Activated CD8-positive, alpha-beta memory T cell treated with anti-CD3 and anti-CD28 coated beads, Interleukin-2, amount 50 U/mL, for 1 hour (primary cell): ENCODE results near the gene JTB.
"Not testable (repeated sequence)": the region's sequence is repeated elsewhere in the genome, so short reads cannot be mapped to it uniquely, and the experiment has no call there.

Experiments
- DNase-seq: peaks from one replicate; pipeline ENCODE4 v3.0.0-alpha.2; 2020; ENCODE audit errors: extremely low read depth

JTB gene

DNA sequence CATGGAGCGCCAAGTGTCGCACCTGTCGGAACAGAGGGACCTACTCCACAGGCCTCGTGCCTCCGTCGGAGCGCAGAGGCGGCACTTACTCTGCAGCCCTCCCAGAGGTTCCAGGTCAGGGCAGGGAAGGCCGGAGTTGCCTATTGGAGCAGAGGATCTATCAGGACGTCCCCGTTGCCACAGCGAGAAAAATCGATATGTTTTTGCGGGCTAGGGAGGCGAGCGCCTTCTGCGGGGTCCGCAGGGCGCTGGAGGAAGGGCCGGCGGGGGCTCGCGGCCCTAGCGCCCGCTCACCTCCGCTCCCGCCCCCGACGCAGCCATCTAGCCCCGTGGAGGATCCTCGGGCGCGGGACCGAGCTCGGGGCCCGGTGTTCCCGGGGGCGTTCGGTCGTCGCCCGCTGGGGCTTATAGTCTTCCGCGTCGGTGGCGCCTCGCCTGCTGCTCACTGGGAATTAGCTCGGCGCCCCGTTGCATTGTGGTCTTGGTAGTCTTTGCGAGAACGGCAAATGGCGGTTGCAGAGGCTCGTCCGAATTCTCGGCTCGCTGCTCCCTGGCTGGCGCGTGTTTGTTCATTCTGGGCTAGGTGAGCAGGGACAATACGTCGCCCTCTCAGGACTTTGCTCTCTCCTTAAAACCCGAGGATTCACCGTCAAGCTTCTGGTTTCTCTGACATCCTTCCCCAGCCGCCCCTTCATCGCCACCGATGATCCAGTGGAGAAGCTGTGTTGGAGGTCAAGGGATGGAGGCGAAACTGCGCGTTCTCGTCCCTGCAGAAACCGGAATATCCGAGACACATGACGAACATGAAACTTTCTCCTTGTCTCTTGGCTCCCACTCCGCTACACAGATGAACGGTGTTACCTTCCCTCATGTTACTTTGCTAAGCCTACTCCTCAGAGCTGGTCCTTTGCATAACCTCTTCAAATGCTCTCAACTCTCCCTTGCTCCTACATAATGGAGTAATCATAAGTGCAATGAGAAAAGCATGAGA is at the start of gene JTB:
JTB (minus strand) TSS at position 425 of the 991 bp plus-strand sequence; CDS start at position 3, 422 bp downstream.
- peak; percentile 58 for DNase-seq

DNA sequence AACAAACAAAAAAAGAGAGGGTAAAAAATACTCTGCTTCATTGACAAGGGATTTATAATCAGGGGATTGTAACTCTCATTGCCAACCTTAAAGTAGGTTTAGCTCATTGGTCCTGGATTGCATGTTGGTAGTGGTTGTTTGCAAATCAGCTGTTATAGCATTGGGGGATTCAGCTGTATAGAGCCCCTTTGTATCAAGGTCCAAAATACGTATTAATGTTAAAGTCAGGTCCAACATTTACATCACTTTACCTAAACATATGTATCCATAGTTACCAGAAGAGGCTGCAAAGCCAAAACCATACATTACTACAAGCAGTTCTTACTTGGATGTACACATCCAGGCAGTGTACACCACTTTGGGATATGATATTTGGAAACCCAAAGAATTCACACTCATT is 42.5 kb upstream of the JTB start:
- no peak for DNase-seq

DNA sequence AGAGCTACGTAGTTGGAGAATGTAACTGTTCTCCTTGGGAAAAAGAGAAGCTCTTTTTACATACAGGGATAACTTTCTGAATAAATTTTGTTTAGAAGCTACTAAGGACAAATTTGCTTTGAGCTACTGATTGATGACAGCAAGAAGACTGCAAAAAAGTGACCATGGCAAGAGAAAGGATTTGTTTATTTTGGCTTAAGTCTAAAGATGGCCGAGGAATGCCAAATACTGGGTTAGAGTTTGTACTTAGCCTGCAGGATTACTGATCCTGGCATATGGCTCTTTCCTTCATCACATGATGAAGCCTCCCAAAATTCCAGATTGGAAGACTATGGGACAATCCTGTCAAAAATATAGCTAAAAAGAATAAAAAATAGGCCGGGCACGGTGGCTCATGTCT is 41.8 kb upstream of the JTB start:
- DNase-seq, result no peak

DNA sequence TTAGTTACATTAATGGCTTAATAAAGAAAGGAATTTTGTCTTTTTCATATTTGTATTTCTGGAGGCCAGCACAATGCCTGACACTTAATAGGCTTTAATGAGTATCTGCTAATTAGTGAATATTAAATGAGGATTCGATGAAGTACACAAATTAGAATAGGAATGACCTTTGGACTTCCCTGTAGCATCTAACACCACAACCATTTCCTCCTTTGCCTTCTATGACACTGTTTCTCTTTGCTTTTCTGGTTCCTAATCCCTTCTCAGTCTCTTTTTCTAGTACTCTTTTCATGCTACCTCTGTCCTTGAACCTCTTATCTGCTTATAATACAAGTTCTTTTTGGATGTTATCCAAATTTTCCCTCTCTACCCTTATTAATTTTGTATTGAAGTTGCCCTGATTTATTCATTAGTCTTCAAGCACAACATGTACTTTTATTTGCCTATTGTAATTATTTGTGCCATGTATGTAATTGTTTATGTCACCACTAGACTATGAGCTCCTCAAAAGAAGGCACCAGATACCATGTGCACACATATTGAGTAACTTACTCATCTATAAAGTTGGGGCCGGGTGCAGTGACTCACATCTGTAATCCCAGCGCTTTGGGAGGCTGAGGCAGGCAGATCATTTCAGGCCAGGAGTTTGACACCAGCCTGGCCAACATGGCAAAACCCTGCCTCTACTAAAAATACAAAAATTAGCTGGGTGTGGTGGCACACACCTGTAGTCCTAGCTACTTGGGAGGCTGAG is 36.9 kb upstream of the JTB start:
- DNase-seq, result no peak

DNA sequence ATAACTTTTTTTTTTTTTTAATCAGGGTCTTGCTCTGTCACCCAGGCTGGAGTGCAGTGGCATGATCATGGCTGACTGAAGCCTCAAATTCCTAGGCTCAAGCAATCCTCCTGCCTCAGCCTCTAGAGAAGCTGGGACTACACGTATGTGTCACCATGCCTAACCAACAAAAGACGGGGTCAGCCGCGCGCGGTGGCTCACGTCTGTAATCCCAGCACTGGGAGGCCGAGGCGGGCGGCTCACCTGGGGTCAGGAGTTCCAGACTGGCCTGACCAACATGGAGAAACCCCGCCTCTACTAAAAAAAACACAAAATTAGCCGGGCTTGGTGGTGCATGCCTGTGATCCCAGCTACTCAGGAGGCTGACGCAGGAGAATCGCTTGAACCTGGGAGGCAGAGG is 35.1 kb upstream of the JTB start:
- DNase-seq, result not testable (repeated sequence)

DNA sequence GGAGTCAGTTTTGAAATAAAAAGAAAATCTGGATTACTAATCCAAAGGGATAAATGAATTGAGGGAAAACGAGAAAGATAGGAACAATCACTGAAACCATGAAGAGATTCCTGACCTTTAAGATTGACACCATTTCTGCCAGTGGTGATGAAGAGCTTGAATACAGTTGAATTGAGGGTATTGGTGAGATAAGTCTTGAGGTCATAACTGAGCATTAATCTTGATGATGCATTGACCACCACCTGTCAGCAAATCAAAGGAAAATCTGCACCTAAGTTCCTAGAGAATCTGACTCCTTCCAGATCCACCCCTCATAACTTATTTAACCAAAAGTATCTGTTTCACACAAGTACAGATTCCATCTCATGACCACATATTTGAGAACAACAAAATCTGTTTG is 34.7 kb upstream of the JTB start:
- DNase-seq, result no peak

DNA sequence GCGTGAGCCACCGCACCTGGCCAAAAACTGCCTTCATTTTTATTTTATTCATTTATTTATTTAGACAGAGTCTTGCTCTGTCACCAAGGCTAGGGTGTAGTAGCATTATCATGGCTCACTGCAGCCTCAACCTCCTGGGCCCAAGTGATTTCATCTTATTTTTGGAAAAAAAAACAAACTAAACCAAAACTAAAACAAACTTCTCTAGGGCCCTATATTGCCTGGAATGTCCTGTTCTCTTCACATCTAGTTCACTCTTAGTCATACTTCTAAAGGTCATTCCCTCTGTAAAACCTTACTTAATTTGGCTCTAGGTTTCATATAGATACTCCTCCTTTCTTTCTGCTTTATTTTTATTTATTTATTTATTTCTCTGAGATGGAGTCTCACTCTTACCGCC is 28.7 kb upstream of the JTB start:
- no peak for DNase-seq

DNA sequence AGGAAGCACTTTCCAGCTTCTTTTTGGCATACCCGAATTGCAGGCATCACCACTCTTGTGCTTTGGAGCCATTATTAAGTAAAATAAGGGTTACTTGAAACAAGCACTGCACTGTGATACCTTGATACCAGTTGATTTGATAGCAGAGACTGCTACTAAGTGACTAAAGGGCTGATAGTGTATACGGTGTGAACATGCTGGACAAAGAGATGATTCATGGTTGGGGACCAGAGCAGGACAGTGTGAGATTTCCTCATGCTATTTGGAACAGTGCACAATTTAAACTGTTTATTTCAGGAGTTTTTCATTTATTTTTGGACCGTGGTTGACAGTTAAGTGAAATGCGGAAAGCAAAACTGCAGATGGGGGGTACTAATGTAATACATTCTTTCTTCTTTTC is 22.9 kb upstream of the JTB start:
- no peak for DNase-seq

DNA sequence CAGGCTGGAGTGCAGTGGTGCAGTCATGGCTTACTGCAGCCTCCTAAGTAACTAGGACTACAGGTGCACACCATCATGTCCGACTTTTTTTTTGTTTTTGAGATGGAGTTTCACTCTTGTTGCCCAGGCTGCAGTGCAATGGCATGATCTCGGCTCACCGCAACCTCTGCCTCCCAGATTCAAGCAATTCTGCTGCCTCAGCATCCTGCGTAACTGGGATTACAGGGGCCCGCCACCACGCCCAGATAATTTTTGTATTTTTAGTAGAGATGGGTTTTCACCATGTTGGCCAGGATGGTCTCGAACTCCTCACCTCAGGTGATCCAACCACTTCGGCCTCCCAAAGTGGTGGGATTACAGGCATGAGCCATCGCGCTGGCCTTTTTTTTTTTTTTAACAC is 19.4 kb upstream of the JTB start:
- not testable (repeated sequence) for DNase-seq

DNA sequence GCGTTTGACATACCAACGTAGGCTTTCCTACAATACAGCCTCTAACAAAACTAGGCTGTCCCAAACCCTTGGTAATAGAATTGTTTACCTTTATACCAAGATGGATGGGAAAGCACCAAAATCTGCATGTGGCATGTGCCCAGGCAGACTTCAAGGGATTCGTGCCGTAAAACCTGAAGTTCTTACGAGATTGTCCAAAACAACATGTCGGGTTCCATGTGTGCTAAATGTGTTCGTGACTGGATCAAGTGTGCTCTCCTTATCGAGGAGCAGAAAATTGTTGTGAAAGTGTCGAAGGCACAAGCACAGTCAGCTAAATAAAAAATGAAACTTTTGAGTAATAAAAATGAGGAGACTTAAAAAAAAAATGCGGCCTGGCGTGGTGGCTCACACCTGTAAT is 18.2 kb upstream of the JTB start:
- no peak for DNase-seq

DNA sequence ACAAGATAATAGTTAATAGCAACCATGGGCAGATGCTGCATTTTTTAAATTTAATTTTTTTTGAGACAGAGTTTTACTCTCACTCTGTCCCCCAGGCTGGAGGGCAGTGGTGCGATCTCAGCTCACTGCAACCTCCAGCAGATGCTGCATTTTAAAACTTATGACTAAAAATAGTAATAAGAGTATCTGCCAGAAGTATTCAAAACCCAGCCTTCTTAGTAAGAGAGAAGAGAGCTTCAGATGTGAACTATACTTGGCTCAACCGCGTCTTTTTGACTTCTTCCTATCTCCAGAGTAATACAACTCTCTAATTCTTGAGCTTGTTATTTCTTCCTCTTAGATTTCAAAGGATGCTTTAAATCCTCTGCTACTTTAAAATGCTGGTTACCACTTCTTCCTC is 17.7 kb upstream of the JTB start:
- DNase-seq, result no peak

DNA sequence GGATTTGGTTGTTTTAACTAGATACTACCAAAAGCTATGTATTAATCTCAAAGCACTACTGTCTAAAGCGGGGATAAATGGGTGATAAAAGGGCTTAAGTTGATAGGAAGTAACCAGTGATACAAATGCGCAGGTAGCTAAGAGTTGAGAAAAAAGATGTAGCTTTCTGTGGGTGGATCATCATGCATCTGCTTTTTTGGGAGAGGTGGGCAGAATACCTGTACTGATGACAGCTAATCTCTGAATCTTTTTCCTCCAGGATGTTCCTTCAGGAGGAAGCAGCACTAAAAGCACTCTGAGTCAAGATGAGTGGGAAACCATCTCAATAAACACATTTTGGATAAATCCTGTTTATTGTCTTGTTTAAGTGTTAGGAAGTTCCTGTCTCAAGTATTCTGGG is 14.3 kb upstream of the JTB start:
- DNase-seq, result no peak

DNA sequence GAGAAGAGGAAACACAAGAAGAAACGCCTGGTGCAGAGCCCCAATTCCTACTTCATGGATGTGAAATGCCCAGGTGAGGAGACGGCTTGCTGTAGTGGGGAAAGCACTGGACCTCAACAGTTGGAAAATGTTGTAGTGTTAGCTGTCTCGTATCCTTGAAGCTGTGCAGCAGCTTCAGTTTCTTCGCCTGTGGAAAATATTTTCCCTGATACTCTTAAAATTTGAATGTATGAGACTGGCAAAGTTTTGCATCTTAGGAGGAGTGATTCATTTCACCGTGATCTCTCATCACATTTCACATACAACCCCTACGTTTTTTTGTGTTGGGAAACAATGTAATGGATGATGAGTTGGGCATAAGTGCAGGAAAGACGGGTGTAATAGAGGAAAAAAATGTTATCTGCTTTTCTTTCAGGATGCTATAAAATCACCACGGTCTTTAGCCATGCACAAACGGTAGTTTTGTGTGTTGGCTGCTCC is 13.7 kb upstream of the JTB start:
- DNase-seq, result no peak

DNA sequence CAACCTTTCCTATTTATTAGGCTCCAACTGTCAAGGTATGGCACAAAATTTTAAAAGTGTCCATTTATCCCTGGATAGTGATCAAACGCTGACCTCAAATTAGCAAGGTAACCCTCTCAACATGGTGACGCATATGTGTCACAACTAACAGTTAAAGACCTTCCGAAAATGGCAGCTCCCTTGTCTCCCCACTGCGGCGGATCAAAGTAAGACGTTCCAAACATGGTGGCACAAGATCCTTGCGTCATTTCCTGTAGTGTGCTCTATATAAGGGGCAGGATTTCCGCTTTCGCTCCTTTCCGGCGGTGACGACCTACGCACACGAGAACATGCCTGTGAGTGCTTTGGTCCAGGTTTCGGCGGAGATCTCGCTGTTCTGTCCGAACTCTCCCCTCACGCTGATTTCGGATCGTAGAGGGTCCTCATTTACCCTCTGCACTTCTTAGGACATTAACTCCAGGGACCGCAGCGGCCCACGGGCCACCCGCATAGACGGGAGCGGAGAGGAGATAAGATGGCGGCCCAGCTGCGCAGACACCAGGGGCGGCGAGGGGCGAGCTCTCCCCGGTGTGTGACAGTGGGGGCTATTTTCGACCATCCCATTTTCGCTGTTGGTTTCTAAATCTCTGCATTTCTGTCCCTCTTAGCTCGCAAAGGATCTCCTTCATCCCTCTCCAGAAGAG is 13.1 kb upstream of the JTB start, which contains the start of gene RPS27:
RPS27 (plus strand) TSS at position 295 of the 683 bp plus-strand sequence; CDS start at position 330, 35 bp downstream.
- DNase-seq, result peak; percentile 93

DNA sequence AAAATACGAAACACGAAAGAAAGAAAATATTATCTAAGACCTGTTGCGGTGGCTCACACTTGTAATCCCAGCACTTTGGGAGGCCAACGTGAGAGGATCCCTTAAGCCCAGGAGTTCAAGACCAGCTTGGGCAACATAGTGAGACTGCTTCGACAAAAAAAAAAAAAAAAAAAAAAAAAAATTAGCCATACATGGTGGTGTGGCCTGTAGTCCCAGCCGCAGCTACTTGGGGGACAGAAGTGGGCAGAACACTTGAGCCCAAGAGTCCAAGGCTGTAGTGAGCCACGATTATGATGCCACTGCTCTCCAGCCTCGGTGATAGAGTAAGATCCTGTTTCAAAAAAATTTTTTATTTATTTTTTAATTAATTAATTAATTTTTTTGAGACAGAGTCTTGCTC is 10.1 kb upstream of the JTB start:
- no peak for DNase-seq

DNA sequence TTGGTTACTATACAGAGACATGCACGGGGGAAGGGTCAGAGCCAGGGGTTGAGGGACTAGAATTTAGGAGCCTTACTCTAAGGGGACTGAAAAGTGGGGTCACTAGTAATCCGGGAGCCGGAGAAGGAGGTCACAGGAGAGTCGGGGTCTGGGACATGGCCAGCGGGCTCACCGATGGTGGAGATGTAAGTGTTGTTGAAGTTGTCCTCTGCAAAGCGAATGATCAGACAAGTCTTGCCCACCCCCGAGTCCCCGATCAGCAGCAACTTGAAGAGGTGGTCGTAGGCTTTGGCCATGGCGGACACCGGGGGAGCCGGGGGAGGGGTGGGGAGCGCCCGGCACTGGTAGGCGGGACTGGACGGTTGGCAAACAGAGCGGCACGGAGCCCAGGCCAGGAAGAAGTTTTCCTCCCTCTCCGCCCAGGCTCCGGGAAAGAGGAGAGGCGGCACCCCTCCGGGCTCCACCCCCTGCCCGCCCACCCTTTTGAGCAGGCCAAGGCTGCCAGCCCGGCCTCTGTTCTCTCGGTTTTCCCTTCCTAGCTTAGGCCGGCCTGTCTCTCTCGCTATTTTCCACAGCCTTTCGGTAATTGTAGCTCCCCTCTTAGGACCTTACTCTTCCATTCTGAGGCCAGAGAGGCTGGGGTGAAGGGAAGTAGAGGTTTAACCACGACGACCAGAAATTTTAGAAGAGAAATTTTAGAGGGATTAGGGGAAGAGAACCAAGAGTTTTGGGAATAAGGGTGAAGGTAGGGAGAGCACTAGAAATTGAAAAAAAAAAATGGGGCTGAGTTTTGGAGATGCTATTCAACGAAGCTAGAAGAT is 8.7 kb upstream of the JTB start, which contains the start of gene RAB13:
RAB13 (minus strand) TSS at position 399 of the 821 bp plus-strand sequence; CDS start at position 296, 103 bp downstream.
- DNase-seq, result no peak

DNA sequence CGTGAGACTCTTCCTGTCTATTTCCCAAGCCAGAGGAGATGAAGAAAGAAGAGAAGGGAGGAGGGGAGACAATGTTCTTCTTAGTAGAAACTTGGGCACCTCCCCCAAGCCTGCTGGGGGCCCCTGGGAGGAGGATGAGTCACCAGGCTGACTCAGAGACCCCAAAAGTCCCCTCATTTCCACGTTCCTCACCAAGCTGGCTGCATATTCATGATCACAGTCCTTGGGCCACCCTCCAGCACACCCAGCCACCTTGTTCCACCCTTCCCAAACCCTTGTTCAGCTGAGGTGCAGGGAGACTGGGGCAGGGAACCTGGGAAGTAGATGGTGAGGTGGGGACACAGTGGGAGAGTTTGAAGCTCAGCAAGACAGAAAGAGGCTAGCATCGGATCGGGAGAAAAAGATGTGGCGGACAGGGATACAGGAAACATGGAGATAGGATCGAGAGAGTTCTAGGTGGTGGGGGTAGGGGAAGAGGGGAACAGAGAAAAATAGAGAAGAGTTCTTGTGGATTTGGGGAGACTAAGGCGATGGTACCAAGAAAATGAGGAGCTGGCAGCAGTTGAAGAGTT is 8.0 kb upstream of the JTB start:
- DNase-seq, result no peak

DNA sequence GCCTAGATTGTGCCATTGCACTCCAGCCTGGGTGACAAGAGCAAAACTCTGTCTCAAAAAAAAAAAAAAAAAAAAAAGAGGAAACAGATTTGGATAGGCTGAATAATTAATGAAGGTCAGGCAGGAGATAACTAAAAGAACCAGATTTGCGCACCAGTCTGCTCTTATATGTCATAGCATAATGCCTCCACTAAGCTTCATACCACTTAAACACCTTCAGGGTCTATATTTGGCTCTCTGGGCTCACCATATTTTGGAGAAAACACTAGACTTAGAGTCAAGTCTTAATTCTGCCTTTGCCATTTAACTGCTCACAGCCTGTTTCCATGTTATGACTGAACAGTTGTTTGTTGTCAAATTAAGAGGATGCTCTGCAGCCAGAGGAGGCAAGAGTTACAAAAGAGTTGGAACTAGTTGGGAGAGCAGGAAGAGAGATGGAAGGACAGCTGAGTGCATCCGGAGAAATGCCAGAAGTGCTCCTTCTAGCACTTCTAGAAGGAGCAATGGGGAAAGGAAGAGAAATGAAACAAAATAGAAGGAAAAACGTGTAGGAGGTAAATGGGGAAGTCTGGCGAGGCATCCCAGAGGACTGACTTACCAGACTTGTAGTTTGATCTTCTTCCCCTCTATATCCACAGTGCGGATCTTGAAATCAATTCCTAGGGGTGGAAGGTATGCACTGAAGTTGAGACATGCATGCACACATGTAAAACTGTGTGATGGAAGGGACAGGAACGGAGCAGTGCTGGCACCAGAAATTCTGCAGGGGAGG is 6.8 kb upstream of the JTB start:
- DNase-seq, result no peak

DNA sequence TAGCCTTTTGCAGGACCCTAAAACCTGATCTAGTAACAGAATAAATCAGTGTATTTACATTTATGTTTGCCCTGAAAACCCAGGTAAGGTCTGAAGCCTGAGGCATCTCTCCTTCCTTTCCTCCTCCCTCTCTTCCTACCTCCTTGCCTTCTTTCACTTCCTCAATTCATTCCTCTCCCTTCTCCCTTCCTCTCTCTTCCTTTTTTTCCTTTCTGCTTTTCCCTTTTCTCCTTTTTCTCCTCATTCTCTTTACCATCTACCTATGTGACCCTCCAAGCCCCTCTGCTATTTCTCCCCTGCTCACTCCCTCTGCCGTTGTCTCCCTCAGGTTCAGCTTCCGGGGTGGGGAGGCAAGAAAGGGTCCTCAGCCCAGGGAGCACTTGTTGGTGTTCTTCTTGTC is 4.3 kb upstream of the JTB start:
- DNase-seq, result not testable (repeated sequence)

DNA sequence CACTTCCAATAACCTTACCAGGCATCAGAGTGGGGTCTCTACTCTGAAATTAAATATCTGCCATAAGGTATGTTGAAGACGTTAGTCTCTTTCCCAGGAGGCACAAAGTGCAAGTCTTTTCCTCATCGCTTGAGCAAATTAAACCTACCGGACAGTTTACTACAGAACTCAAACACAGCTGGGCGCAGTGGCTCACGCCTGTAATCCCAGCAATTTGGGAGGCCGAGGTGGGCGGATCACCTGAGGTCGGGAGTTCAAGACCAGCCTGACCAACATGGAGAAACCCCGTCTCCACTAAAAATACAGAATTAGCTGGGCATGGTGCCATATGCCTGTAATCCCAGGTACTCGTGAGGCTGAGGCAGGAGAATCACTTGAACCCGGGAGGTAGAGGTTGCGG is 1.6 kb upstream of the JTB start:
- DNase-seq, result not testable (repeated sequence)
